HEK293T (cell line): Measurements from ENCODE around the gene HAGH.

Source experiments
- ELF4 ChIP-seq: fragments of 450-650 bp; IDR thresholded peaks from 2 replicates; pipeline ENCODE4 v1.6.1; 2017; ENCODE audit warnings: antibody characterized with exemption
- FOXM1 ChIP-seq: fragments of 450-650 bp; IDR thresholded peaks from 2 replicates; pipeline ENCODE4 v1.6.1; 2017; ENCODE audit warnings: mild to moderate bottlenecking, borderline replicate concordance
- L3MBTL2 ChIP-seq: fragments of 450-650 bp; conservative IDR thresholded peaks from 2 replicates; pipeline ENCODE4 v1.6.1; 2016; ENCODE audit warnings: mild to moderate bottlenecking
- LEF1 ChIP-seq: fragments of 450-650 bp; IDR thresholded peaks from 2 replicates; pipeline ENCODE4 v1.6.1; 2017; ENCODE audit warnings: mild to moderate bottlenecking, borderline replicate concordance
- NFRKB ChIP-seq: fragments of 450-650 bp; IDR thresholded peaks from 2 replicates; pipeline ENCODE4 v1.6.1; 2016; ENCODE audit warnings: mild to moderate bottlenecking, moderate library complexity
- SP1 ChIP-seq: fragments of 450-650 bp; IDR thresholded peaks from 2 replicates; pipeline ENCODE4 v1.6.1; 2017
- SUZ12 ChIP-seq: fragments of 450-650 bp; IDR thresholded peaks from 2 replicates; pipeline ENCODE4 v1.6.1; 2016; ENCODE audit warnings: mild to moderate bottlenecking
- TARDBP ChIP-seq: fragments of 450-650 bp; IDR thresholded peaks from 2 replicates; pipeline ENCODE4 v1.6.1; 2016
- ZNF384 ChIP-seq: fragments of 450-650 bp; IDR thresholded peaks from 2 replicates; pipeline ENCODE4 v1.6.1; 2016

DNA sequence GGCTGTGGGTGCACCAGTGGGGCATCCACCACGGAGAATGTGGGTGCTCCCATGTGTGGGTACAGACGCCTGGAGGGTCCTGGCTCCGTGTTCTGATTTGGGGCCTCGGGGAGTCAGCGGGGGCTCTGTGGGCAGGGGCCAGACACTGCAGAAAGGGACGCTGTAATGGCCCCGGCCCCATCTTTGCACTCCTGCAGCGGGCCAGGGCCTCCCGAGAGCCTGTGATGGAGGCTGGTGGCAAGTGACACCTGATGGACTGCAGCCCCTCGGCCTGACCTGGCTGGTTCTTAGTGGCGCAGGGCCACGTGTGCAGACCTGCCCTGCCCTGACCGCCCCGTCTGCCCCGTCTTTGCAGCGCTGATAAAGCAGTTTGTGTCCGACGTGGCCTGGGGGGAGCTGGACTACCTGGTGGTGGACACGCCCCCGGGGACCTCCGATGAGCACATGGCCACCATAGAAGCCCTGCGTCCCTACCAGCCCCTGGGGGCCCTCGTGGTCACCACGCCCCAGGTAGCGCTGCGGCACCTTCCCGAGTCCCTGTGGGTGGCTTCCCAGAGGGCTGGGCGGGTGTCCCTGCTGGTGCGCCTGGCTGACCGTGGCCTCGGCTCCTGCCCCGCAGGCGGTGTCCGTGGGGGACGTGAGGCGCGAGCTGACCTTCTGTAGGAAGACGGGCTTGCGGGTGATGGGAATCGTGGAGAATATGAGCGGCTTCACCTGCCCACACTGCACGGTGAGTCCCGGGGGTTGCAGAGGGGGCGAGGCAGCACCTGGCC, 39.1 kb downstream of the HAGH start:
- TF ChIP-seq LEF1, result no peak
- no peak for TF ChIP-seq NFRKB
- no peak for TF ChIP-seq ZNF384
- TF ChIP-seq SUZ12, result no peak
- TF ChIP-seq ELF4, result no peak
- no peak for TF ChIP-seq FOXM1
- no peak for TF ChIP-seq SP1
- no peak for TF ChIP-seq L3MBTL2
- no peak for TF ChIP-seq TARDBP
